Measurements from ENCODE around the gene GRM8.

The GRM8 gene

GRCh38 chr7:127029823-127030222 is 222.9 kb downstream of the GRM8 start:
- DNase-seq (ENCODE audit: low read depth in 2 of 2), result no peak

- DNase-seq (ENCODE audit: low read depth in 2 of 2), result no peak
These were observed 230.9 kb downstream of the GRM8 start for GRCh38 chr7:127021857-127022256.

GRCh38 chr7:127021019-127021738 is 231.6 kb downstream of the GRM8 start:
- no peak for DNase-seq (ENCODE audit: low read depth in 2 of 2)

- DNase-seq (ENCODE audit: low read depth in 2 of 2), result no peak
These were observed 233.9 kb downstream of the GRM8 start for GRCh38 chr7:127018889-127019288.

- no peak for DNase-seq (ENCODE audit: low read depth in 2 of 2)
These were observed 235.5 kb downstream of the GRM8 start for GRCh38 chr7:127017196-127017595.

GRCh38 chr7:127000725-127001124 is 252.0 kb downstream of the GRM8 start:
- DNase-seq (ENCODE audit: low read depth in 2 of 2), result no peak

- DNase-seq (ENCODE audit: low read depth in 2 of 2), result no peak
These were observed 256.1 kb downstream of the GRM8 start for GRCh38 chr7:126996659-126997058.

GRCh38 chr7:126993626-126994213 is 259.0 kb downstream of the GRM8 start:
- no peak for DNase-seq (ENCODE audit: low read depth in 2 of 2)

GRCh38 chr7:126988022-126988421 is 264.7 kb downstream of the GRM8 start:
- no peak for DNase-seq (ENCODE audit: low read depth in 2 of 2)

- DNase-seq (ENCODE audit: low read depth in 2 of 2), result no peak
These were observed 273.0 kb downstream of the GRM8 start for GRCh38 chr7:126979722-126980121.

GRCh38 chr7:126978865-126979264 is 273.9 kb downstream of the GRM8 start:
- DNase-seq (ENCODE audit: low read depth in 2 of 2), result no peak

GRCh38 chr7:126973066-126973465 is 279.7 kb downstream of the GRM8 start:
- no peak for DNase-seq (ENCODE audit: low read depth in 2 of 2)

- DNase-seq (ENCODE audit: low read depth in 2 of 2), result no peak
These were observed 280.2 kb downstream of the GRM8 start for GRCh38 chr7:126972571-126972970.

- DNase-seq (ENCODE audit: low read depth in 2 of 2), result no peak
These were observed 293.1 kb downstream of the GRM8 start for GRCh38 chr7:126959649-126960048.

- DNase-seq (ENCODE audit: low read depth in 2 of 2), result no peak
These were observed 294.4 kb downstream of the GRM8 start for GRCh38 chr7:126958367-126958766.

GRCh38 chr7:126957443-126957842 is 295.3 kb downstream of the GRM8 start:
- DNase-seq (ENCODE audit: low read depth in 2 of 2), result no peak

- DNase-seq (ENCODE audit: low read depth in 2 of 2), result no peak
These were observed 299.3 kb downstream of the GRM8 start for GRCh38 chr7:126953461-126953860.

- DNase-seq (ENCODE audit: low read depth in 2 of 2), result no peak
These were observed 304.1 kb downstream of the GRM8 start for GRCh38 chr7:126948664-126949063.

- no peak for DNase-seq (ENCODE audit: low read depth in 2 of 2)
These were observed 311.9 kb downstream of the GRM8 start for GRCh38 chr7:126940723-126941307.

- DNase-seq (ENCODE audit: low read depth in 2 of 2), result no peak
These were observed 315.6 kb downstream of the GRM8 start for GRCh38 chr7:126937171-126937570.

GRCh38 chr7:126931581-126931980 is 321.2 kb downstream of the GRM8 start:
- no peak for DNase-seq (ENCODE audit: low read depth in 2 of 2)

- no peak for DNase-seq (ENCODE audit: low read depth in 2 of 2)
These were observed 322.6 kb downstream of the GRM8 start for GRCh38 chr7:126930166-126930565.

- no peak for DNase-seq (ENCODE audit: low read depth in 2 of 2)
These were observed 328.3 kb downstream of the GRM8 start for GRCh38 chr7:126924477-126924876.
